ENCODE data around the gene ASIC4.

ASIC4 gene

DNA sequence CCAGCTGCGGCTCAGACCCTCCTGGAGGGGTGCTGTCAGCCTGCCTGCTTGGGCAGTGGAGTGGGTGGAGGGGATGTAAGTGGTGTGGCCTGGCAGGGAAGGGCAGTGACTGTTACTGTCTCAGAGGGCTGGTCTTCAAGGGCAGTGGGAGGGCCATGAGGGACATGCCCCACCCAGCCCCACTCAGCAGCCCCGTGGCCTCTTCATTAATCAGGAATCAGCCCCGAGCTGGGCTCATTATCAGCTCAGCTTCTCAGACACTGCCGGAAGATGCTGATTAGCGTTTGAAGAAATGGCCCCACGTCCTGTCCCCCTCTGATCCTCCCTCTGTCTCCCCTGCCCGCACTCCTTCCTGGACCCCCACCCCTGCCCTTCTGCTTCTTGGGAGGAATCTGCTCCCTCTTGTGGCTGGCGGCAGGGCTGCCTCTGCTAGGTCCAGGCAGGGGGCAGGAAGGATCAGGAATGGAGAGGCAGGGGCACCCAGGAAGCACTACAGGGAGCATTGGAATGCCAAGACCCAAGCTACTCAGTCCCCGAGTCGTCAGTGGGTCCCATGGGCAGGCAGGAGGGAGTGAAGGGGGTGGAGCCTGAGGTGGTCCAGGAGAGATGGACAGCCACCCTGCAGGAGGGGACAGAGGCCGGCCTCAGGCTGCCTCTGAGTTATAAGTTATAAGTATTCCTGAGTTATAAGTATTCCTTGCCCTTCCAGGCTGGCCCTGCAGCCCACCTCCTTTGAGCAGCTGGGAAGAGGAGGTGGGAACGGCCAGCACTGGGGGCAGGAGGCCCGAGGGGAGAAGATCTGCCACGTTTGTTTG is 7.0 kb downstream of the ASIC4 start:
- TF ChIP-seq, protein P1, sequence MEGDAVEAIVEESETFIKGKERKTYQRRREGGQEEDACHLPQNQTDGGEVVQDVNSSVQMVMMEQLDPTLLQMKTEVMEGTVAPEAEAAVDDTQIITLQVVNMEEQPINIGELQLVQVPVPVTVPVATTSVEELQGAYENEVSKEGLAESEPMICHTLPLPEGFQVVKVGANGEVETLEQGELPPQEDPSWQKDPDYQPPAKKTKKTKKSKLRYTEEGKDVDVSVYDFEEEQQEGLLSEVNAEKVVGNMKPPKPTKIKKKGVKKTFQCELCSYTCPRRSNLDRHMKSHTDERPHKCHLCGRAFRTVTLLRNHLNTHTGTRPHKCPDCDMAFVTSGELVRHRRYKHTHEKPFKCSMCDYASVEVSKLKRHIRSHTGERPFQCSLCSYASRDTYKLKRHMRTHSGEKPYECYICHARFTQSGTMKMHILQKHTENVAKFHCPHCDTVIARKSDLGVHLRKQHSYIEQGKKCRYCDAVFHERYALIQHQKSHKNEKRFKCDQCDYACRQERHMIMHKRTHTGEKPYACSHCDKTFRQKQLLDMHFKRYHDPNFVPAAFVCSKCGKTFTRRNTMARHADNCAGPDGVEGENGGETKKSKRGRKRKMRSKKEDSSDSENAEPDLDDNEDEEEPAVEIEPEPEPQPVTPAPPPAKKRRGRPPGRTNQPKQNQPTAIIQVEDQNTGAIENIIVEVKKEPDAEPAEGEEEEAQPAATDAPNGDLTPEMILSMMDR (IDR thresholded peaks at IDR 0.05; ENCODE audit: insufficient read depth, low read depth, low read length, missing control alignments), result peak; percentile 8
- H3K4me3 ChIP-seq (ENCODE audit: low read depth, low read length), result no peak overlapping the region
- DNase-seq (ENCODE audit: low read depth), result no peak

DNA sequence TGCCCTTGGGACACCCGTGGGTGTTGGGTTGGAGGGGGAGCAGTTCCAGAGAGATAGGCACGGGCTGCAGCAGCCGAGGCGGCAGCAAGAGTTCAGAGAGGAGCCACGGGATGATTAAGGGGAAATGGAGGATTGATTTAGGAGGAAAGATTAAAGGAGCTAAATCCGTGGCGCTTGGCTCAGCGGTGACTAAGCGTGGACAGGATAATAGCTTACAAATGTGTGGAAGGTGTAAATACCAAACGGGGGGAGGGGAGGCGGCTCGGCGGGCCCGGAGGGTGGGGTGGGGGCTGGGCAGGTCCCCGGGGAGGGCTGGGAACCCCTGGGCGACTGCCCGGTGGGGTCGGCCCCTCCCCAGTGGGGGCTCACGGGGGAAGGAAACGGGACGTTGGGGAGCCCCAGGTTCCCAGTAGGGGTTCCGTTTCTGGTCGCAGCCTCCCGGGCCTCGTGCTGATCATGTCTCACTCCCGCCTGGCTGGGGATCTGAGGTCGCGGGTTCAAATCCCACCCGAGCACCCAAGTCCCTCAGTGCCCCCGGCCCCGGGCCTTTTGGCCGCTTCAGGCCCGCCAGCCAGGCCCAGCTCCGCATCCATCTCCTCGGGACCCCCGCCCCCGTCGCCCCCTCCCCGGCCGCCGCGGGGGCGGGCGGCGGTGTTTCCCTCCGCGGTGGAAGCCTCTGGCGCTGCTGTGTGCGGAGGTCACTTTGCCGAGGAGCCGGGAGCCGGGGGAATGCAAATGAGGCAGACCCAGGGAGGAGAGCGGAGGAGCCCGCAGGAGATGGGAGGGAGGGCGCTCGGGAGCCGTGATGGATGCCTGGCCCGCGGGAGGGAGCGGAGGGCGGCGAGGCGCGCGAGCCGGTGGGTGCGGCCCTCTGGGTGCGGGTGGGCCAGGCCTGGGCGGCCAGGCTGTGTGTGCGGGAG is 8.1 kb downstream of the ASIC4 start:
- DNase-seq (ENCODE audit: low read depth), result no peak
- no peak overlapping the region for H3K4me3 ChIP-seq (ENCODE audit: low read depth, low read length)
- TF ChIP-seq, protein P1 (IDR thresholded peaks at IDR 0.05; ENCODE audit: insufficient read depth, low read depth, low read length, missing control alignments), result no peak

DNA sequence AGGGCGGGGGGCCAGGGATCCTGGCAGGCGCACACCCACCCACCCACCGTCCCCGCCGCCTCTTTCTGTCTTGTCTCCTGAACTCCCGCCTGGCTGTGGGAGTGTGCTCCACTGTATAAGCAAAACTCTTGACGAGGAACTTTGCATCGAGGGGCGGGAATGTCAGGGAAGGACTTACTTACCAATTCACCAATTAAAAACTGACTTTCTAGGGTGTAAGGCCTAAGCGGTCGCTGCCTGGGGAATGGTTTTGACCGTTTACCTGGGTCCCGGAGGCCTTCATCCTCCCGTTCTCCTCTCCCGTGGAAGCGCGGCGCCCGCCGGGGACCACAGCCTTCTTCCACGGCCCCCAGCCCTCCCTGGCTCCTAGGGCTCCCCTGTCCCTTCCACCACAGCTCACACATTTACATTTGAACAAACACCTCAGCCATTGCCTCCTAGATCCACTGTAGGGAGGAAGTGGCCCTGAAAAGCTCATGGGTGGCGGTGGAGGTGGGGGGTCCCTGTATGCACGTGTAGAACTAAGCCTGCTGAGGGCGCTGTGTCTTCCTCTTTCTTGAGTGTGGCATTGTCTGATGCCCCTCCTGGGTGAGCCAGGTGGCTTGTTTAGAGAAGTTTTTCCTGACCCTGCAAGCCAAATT is 8.9 kb downstream of the ASIC4 start:
- TF ChIP-seq, protein P1 (IDR thresholded peaks at IDR 0.05; ENCODE audit: insufficient read depth, low read depth, low read length, missing control alignments), result no peak
- no peak overlapping the region for H3K4me3 ChIP-seq (ENCODE audit: low read depth, low read length)
- DNase-seq (ENCODE audit: low read depth), result no peak

DNA sequence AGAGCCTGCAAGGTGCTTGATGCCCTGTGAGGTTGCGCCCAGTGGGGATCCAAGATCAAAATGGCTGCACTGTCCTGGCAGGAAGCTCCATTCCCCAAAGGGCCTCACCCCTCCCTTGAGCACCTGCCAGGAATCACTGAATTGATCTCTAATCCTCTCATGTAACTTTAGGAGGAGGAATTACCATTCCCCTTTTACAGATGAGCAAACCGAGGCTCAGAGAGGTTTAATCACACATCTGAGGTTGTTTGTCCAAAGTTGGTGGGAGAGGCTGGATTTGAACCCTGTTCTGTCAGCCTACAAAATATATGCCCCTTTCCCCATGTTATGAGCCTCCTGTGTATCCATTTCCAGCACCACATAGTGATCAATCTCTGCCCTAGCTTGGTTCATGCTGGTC is 10.5 kb downstream of the ASIC4 start:
- no peak overlapping the region for H3K4me3 ChIP-seq (ENCODE audit: low read depth, low read length)
- no peak for DNase-seq (ENCODE audit: low read depth)
- TF ChIP-seq, protein P1 (IDR thresholded peaks at IDR 0.05; ENCODE audit: insufficient read depth, low read depth, low read length, missing control alignments), result no peak

DNA sequence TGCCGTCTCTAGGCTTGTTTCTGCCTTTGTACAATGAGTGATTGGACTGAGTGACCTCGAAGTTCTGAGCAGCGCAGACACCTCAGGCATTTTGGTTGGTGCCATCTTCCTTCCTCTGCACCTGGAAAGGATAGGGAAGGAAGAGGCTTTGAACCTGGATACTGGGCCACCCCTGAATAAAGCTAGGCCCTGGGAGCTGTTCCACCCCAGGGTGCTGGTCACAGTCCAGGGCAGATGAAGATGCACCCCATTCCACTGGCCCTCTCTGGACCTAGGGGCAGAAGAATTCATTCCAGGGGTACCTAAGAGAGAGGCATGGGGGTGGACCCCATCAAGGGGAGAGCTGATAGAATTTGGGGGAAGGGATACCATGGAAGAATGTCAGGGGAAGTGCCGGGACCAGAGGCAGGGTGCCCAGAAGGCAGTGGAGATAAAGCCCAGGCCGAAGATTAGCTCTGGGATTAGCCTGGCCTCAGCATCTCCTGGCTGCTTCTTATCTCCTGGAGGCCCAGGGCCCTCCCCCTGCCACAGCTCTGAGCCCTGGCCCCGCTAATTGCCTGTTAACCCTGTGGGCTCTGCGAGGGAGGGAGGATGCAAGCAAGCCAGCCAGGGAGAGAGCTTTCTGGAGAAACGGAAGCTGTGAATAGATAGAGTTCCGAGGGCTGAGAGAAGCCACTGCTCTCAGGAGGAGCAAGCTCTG is 11.4 kb downstream of the ASIC4 start:
- DNase-seq (ENCODE audit: low read depth), result no peak
- H3K4me3 ChIP-seq (ENCODE audit: low read depth, low read length), result no peak overlapping the region
- TF ChIP-seq, protein P1 (IDR thresholded peaks at IDR 0.05; ENCODE audit: insufficient read depth, low read depth, low read length, missing control alignments), result no peak

All from GM12865 (cell line).